Tibial artery (tissue), 4 donors: ENCODE measurements around the gene POU4F1.

ENCODE experiments used
- DNase-seq, 2 donors: peaks; one replicate each; pipeline ENCODE4 v3.0.0-alpha.2; 2019
- H3K27ac ChIP-seq, 2 donors: fragments of 200-600 bp; sonication (generic) in 1 of 2; 1 replicate in 1 of 2; 2 replicates in 1 of 2; pipeline ENCODE4 v1.5.1; 2018 to 2019; ENCODE audit warnings: mild to moderate bottlenecking in 1 of 2
- H3K27me3 ChIP-seq, 2 donors: fragments of 200-600 bp; sonication (generic) in 1 of 2; one replicate each; pipeline versions ENCODE4 v1.5.1 to v1.6.0; 2016 to 2019
- H3K36me3 ChIP-seq, 3 donors: fragments of 200-600 bp; sonication (generic) in 2 of 3; one replicate each; pipeline ENCODE4 v1.5.1; 2016 to 2019; ENCODE audit warnings: mild to moderate bottlenecking in 2 of 3
- H3K4me1 ChIP-seq, 4 donors: fragments of 200-600 bp; sonication (generic) in 2 of 4; 1 replicate in 3 of 4; 2 replicates in 1 of 4; pipeline ENCODE4 v1.5.1; 2016 to 2019
- H3K4me3 ChIP-seq, 2 donors: fragments of 200-600 bp; sonication (generic) in 1 of 2; 1 replicate in 1 of 2; 2 replicates in 1 of 2; pipeline ENCODE4 v1.5.1; 2018 to 2019; ENCODE audit warnings: mild to moderate bottlenecking in 2 of 2
- H3K9me3 ChIP-seq, 3 donors: fragments of 200-600 bp; sonication (generic) in 1 of 3; one replicate each; pipeline ENCODE4 v1.5.1; 2016 to 2019
- CTCF ChIP-seq, 2 experiments: fragments of 200-600 bp in 1 of 2; fragments of 450-650 bp in 1 of 2; IDR thresholded peaks; one replicate each; pipeline ENCODE4 v1.5.1; 2017 to 2019; ENCODE audit warnings: antibody characterized with exemption in 2 of 2, mild to moderate bottlenecking in 1 of 2, moderate library complexity in 1 of 2
- intact Hi-C: fragments of 100-400 bp; cut with DNase I; formaldehyde crosslinking; loops from one replicate; pipeline ENCODE4 v1.15.0; 2023; ENCODE audit warnings: low total_unique reads

POU4F1 gene

GRCh38 chr13:78601124-78601873 lies 2.1 kb downstream of the POU4F1 start:
- peaks cover 15 to 96% of the 10 kb centered on the region in 2 donors for H3K27me3 ChIP-seq
- H3K27ac ChIP-seq: no peak overlapping the region
- no peaks in the 10 kb centered on the region for H3K9me3 ChIP-seq
- no peak for TF ChIP-seq CTCF (IDR thresholded peaks at IDR 0.05)
- peaks cover 0 to 32% (median 29%) of the 10 kb centered on the region in 4 donors for H3K4me1 ChIP-seq
- intact Hi-C loops: no loop called here
- no peak for DNase-seq
- H3K4me3 ChIP-seq: peak overlapping the region in 1 of 2 donors; percentile 26
- no peaks in the 10 kb centered on the region for H3K36me3 ChIP-seq

- TF ChIP-seq CTCF (IDR thresholded peaks at IDR 0.05): no peak
- H3K9me3 ChIP-seq: no peaks in the 10 kb centered on the region
- no peaks in the 10 kb centered on the region for H3K36me3 ChIP-seq
- DNase-seq: no peak
- H3K4me1 ChIP-seq: peaks cover 0 to 39% (median 34%) of the 10 kb centered on the region in 4 donors
- intact Hi-C loops: no loop called here
- no peak overlapping the region for H3K27ac ChIP-seq
- H3K4me3 ChIP-seq: no peak overlapping the region
- peaks cover 15 to 96% of the 10 kb centered on the region in 2 donors for H3K27me3 ChIP-seq
Measured at GRCh38 chr13:78600280-78600883, 3.0 kb downstream of the POU4F1 start.

- no peaks in the 10 kb centered on the region for H3K9me3 ChIP-seq
- no peak overlapping the region for H3K4me3 ChIP-seq
- peaks cover 0 to 39% (median 33%) of the 10 kb centered on the region in 4 donors for H3K4me1 ChIP-seq
- no peak for TF ChIP-seq CTCF (IDR thresholded peaks at IDR 0.05)
- no peaks in the 10 kb centered on the region for H3K36me3 ChIP-seq
- intact Hi-C loops: no loop called here
- no peak for DNase-seq
- H3K27me3 ChIP-seq: peaks cover 15 to 96% of the 10 kb centered on the region in 2 donors
- H3K27ac ChIP-seq: no peak overlapping the region
Measured at GRCh38 chr13:78599645-78600279, 3.6 kb downstream of the POU4F1 start.

DNA sequence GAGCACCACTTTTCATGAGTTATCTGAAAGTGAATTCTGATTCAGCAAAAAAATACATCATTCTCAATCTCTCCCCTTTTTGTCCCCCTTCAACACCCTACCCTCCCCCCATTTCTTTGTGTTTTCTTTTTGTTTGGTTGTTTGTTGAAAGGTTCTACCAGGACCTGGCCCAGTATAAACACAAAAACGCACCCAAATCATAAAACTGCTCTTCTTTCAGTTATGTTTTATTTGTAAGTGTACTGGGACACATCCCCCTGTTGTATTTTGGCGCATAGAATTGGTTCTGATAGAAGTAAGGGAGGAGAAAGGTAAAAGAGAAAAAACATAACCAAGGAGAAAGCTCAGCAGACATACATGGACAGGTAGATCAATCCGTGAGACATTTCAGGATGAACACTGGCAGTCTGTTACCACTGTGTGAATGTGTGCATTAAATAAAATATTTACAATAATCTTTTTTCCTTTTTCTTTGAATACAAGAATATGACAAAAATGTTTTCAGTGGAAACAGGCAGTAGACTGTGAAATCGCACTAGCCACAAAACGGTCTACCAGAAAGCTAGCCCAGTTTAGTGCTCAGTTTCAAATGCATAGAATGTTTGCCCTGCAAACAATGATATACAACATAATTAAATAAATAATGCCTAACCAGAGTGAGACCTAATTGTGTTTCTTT lies 4.2 kb downstream of the POU4F1 start:
- Histone ChIP-seq H3K4me1 (peaks cover 0 to 38% (median 33%) of the 10 kb centered on the region in 4 donors), H3K27ac (no peak overlapping the region), H3K36me3 (no peaks in the 10 kb centered on the region), H3K9me3 (no peaks in the 10 kb centered on the region), H3K27me3 (peaks cover 15 to 96% of the 10 kb centered on the region in 2 donors), H3K4me3 (no peak overlapping the region)
- no peak for DNase-seq
- no peak for TF ChIP-seq CTCF (IDR thresholded peaks at IDR 0.05)
- intact Hi-C loops: no loop called here

- intact Hi-C loops: no loop called here
- TF ChIP-seq CTCF (IDR thresholded peaks at IDR 0.05): no peak
- Histone ChIP-seq H3K27me3 (peaks cover 15 to 96% of the 10 kb centered on the region in 2 donors), H3K4me1 (peaks cover 0 to 30% (median 27%) of the 10 kb centered on the region in 4 donors), H3K9me3 (no peaks in the 10 kb centered on the region), H3K27ac (no peak overlapping the region), H3K36me3 (no peaks in the 10 kb centered on the region), H3K4me3 (no peak overlapping the region)
- no peak for DNase-seq
Measured at GRCh38 chr13:78598116-78598781, 5.1 kb downstream of the POU4F1 start.
